Activated CD4-positive, alpha-beta T cell treated with anti-CD3 and anti-CD28 coated beads, Interleukin-2, Interleukin-4, amounts not matched to agents 100 ng/mL and 50 ng/mL, durations not matched to agents 16 hours and 8 hours (primary cell): Measurements from ENCODE around the gene RUBCN.
A peak's percentile ranks its signal among the peaks of the same experiment; 100 is the strongest.
"Not testable (repeated sequence)": the region's sequence is repeated elsewhere in the genome, so short reads cannot be mapped to it uniquely, and the experiment has no call there.

Experiments used
- DNase-seq: peaks from one replicate; pipeline ENCODE4 v3.0.0-alpha.2; 2020; ENCODE audit warnings: low spot score

Gene RUBCN

DNA sequence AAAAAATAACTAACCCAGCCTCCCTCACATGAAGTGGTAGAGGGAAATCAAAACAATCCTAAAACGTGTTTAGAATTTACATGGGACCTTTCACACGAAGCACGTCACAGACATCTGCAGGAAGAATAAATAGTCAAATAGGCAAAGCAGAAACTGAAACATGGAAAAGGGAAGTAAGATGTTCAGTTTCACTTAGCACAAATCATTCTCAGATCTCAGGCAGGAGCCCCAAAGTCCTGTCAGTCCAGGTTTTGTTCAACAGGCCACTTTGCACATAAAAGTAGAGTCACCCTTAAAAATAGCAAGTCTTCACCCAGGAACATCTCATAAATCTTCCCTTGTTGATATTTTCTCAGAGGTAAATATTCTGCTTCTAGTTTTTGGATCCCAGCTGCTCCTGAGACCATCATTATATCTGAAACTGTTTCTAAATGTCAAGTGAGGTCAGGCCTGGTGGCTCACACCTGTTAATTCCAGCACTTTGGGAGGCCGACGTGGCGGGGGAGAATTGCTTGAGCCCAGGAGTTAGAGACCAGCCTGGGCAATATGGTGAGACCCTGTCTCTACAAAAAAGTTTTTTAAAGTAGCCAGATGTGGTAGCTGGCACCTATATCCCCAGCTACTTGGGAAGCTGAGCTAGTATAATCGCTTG, 1.9 kb downstream of the RUBCN start:
- DNase-seq = peak; percentile 20

DNA sequence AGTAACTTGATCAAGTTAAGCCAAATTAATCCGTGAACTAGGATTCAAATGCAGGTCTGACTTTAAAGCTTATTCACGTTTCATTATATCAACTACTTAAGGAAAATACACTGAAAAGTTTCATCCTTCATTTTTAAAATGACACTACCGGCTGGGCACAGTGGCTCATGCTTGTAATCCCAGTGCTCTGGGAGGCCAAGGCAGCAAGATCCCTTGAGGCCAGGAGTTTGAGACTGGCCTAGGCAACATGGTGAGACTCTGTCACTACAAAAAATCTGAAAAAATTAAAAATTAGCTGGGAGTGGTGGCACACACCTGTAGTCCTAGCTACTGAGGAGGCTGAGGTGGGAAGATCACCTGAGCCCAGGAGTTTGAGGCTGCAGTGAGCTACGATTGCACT, 3.7 kb downstream of the RUBCN start:
- DNase-seq = no peak

DNA sequence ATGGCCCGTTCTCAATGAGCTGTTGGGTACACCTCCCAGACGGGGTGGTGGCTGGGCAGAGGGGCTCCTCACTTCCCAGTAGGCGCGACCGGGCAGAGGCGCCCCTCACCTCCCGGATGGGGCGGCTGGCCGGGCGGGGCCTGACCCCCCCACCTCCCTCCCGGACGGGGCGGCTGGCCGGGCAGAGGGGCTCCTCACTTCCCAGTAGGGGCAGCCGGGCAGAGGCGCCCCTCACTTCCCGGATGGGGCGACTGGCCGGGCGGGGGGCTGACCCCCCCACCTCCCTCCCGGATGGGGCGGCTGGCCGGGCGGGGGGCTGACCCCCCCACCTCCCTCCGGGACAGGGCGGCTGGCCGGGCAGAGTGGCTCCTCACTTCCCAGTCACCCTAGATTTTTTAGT, 5.2 kb downstream of the RUBCN start:
- DNase-seq = not testable (repeated sequence)

DNA sequence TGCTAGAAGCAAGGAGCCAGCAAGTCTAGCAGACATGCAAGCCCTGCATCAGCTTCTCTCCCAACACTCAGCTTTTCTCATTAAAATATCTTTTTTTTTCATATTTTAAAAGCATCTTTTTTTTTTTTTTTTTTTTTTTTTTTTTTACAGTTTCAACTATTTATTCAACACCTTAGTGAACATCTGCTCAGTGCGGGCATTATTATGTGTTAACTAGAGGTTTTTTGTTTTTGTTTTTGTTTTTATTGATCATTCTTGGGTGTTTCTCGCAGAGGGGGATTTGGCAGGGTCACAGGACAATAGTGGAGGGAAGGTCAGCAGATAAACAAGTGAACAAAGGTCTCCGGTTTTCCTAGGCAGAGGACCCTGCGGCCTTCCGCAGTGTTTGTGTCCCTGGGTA, 5.9 kb downstream of the RUBCN start:
- not testable (repeated sequence) for DNase-seq

DNA sequence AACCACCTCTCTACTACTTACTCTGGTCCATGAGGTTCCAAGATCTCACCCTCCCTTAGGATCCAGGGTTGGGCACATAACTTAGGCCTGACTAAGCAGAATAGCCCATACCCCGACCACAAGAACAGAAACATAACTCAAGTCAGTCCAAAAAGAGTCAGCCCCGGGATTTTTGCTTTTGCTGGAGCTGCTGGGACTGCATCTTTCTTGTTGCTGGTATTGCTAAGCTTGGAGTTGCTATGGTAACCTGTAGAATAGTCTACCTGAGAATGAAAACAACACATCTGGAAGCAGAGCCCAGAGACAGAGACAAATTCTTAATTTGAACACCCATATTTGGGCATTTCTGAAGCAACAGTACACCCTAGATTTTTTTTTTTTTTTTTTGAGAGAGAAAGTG, 6.5 kb downstream of the RUBCN start:
- DNase-seq = no peak

DNA sequence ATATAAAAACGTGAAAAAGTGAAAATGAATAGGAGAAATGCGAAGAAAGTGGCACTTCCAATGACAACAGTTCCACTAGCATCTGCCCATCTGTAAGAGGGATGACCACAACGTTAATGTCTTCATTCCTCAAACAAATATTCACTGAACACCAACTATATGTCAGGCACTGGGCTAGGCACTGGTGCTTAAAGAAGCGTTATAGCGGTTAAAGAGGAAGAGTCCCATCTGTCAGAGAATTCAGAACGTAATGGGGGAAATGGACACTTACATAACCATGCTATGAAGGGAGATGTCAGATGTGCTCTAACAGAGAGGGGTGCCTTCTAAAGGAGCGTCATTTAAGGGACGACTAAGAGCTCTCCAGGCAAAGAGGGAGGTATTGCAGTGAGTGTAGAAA, 8.2 kb downstream of the RUBCN start:
- no peak for DNase-seq

DNA sequence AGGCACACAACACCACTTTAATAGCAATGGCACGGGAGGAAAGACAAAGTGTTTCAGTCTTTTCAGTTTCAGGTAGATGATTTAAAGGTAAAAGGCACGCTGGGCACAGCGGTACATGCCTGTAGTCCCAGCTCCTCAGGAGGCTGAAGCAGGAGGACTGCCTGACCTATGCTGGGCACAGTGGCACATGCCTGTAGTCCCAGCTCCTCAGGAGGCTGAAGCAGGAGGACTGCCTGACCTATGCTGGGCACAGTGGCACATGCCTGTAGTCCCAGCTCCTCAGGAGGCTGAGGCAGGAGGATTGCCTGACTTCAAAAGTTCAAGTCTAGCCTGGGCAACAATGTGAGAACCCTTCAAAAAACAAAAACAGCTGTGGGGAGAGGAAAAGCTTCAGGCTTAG, 8.8 kb downstream of the RUBCN start:
- DNase-seq = not testable (repeated sequence)

DNA sequence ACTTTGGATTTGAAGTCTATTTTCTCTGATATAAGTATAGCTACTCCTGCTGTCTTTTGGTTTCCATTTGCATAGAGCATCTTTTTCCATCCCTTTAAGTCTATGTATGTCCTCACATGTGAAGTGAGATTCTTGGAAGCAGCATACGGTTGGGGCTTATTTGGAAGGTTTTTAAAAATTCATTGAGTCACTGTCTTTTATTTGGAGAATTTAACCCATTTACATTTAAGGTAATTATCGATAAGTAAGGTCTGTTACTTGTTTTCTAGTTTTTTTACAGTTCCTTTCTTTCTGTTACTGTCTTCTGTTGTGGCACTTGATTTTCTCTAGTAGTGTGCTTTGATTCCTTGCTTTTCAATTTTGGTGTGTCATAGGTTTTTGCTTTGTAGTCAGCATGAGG, 14.0 kb downstream of the RUBCN start:
- DNase-seq = no peak

DNA sequence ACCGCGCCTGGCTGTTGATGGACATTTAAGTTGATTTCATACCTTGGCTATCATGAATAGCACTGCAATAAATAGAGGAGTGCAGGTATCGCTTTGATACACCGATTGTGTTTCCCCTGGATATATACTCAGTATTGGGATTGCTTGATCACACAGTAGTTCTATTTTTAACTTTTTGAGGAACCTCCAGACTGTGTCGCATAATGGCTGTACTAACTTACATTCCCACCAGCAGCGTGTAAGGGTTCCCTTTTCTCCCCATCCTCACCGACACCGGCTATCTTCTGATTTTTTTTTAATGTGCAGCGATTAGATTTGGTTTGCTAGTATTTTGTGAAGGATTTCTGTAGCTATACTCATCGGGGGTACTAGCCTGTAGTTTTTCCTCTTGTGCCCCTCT, 16.0 kb downstream of the RUBCN start:
- DNase-seq = no peak

DNA sequence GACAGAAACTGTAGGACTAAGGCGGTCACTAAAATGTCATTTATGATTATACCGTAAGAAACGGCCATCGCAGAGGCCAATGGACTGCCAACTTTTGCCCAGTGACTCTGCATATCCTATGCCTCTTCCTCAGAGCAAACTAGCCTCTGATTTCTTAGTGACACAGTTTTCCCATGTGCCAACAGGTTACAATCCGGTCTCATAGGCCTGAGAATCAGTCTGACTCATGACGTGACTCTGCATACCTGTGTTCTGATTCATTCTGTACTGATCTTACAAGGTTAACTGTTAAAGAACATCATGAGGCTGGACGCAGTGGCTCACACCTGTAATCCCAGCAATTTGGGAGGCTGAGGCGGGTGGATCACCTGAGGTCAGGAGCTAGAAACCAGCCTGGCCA, 17.8 kb downstream of the RUBCN start:
- DNase-seq = no peak

DNA sequence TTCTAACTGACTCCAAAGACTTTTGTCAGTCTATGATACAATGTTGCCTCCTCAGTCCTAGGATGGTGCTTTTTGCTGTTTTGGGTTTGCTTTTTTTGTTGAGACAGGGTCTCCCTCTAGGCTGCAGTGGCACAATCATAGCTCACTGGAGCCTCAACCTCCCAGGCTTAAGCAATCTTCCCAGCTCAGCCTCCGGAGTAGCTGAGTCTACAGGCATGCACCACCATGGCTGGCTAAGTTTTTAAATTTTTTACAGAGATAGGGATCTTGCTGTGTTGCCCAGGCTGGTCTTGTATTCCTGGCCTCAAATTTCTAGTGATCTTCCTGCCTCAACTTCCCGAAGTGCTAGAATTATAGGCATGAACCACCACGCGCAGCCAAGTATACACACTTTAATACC, 22.5 kb downstream of the RUBCN start:
- DNase-seq = no peak

DNA sequence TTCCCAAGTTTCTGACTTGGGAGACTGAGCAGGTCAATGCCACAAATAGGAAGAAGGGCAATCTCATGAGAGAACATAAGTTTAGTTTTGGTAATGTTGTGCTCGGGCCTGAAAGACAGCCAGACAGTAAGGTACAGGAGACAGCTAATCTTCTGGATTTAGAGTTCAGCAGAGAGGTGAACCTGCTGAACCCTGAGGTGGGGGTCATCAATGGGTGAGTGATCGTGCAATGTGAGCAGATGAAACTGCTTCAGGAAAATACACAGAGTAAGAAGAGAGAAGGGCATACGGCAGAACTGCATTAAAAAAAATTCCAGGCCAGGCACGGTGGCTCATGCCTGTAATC, 23.3 kb downstream of the RUBCN start:
- no peak for DNase-seq

DNA sequence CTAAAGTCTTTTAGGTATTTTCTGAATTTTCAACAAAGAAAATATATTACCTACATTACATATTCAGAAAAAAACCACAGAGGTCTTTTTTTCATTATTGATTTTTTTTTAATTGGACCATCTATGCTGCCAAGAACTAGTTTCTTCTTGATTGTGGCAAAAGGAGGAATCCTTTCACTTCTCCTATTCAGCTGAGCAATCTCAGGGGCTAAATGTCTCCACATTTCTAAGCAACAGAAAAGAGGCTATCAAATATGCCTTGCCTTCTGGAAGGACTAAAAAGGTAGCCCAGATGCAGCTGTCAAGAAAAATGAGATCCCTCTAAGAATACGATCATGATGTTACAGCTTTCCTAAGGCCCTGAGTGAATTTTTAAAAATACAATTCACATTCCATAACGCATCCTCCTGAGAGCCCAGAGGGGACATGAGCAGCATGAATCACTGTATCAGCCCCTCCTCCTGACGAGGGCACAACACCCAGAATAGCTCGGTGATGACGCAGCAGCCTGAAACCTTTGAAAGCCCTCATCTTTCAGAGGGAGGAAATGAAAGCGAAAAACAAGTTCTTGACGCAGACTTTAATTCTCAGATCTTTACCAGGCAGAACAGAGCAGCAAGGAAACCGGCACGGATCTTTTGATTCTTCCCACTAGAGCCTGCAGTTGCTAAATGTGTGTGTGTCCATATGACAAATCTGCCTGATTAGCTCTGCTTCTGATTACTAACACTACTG, 24.6 kb downstream of the RUBCN start:
- peak; percentile 91 for DNase-seq

DNA sequence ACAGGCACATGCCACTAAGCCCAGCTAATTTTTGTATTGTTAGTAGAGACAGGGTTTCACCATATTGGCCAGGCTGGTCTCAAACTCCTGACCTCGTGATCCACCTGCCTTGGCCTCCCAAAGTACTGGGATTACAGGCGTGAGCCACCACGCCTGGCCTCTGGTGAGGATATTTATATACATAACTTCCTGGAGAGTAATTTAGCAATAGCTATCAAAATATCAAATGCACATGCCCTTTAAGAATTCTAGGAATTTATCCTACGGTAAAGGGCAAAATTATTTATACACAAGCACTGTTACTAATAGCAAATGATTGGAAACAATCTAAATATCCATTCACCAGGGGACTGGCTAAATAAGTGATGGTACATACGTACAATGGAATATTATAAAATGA, 25.7 kb downstream of the RUBCN start:
- not testable (repeated sequence) for DNase-seq

DNA sequence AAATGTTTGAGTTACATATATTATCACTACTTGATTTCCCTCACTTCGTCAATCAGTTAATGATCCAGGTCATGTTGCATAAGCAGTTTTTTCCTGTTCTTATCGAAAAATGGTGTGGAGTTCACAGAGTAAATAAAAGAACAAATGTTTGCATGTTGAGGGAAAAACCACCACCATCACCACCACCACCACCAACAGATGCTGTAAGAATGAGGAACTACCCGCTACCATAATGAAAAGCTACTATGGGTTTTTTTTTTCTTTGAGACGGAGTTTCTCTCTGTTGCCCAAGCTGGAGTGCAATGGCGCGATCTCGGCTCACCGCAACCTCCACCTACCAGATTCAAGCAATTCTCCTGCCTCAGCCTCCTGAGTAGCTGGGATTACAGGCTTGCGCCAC, 27.6 kb downstream of the RUBCN start:
- no peak for DNase-seq

DNA sequence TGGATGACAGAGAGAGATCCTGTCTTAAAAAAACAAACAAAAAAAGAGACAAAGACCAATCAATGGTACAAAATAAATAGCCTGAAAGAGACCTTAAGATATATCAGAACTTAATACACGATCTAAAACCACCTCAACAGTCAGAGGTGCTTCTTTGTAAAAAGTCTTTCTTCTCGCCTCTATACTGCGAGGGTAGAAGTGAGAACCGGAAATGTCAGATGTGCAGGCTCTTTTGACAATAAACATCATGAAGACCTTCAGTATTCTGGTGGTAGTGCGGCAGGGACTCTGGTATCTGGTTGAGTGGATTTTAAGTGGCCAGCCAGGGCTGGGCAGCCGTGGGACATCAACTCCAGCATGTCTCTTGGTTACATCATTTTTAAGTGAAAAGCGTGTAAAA, 30.0 kb downstream of the RUBCN start:
- no peak for DNase-seq

DNA sequence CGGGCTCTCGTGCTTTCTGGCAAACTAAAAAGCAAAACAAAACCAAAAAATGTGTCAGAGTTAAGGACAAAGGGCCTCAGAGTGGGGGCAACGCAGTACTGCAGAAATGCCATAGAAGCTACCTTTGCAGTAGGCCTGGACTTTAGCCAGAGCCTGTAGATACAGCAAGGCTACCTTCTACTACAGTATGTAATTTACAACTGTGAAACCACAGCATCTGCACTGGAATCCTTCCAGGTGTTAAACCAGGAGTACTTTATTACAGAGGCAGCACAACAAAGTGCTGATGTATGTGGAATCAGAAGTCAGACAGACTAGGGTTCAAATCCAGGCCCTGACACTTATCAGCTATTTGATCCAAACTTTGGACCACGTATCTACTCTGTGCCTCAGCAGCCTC, 34.9 kb downstream of the RUBCN start:
- no peak for DNase-seq

DNA sequence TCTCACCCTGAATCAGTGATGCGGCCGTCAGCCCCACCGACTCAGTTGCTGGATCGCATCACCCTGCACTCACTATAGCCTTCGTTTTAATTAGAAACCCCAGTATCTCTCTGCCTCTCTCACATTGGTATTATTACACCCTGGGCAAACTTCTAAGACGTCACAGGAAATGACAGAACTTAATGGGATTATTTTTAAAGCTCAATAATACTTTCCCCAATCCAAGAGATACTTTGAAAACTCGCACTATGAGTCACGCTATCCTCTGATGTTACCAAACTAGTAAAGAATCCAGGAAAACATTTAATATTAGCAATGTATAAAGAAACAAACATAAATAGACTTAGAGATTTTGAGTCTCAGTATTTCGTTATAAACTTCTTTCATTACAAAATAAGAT, 36.6 kb downstream of the RUBCN start:
- no peak for DNase-seq

DNA sequence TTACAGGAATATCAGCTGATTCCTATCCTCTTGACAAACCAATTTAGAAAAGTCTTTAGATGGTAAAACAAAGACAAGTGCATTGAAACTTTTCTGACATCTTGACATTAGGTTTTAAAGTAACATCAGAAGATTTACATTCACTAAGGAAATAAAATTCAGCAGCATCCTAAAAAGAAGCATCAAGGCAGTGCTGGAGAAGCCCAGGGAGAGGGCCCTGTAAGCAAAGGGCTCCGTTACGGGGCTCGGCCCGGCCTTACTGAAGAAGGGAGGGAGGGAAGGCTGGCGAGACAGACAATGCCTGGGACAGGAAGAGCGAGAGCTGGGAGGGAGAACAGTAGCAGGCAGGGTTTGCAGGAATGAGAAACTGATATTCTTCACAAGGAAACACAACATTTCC, 39.3 kb downstream of the RUBCN start:
- no peak for DNase-seq

DNA sequence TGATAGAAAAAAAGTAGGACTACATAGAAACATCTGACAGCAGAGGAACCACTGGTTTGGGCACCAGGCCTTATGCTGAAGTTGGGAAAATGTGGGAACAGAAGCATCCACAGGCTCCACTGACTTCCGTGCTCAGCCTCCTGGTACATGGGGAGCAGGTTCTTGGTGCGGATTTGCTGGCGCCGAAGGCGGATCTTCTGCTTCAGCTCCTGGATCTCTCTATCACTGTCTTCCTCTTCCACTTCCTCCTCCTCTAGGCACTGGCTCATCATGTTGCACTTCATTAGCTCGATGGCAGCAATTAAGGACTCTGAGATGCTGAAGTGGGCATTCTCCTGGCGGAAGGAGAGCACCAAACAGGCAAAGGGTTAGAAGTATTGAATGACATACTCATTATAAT, 42.5 kb downstream of the RUBCN start:
- no peak for DNase-seq

DNA sequence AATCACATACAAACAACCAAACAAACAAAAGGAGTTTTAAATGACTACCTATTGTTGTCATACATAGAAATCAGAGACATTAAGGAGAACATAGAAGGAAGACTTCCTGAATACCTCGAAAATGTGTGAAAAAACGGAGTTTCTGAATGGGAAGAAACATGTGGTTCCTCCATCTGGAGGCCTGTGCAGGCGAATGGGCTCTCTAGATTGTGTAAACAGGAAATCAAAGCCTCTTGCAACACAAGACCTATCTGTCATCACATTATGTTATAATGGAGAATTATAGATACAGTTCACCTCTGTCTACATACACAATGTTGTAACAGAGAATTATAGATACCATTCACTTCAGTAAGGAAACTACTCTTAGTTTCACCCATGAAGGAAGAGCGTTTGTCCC, 44.1 kb downstream of the RUBCN start:
- DNase-seq = no peak

DNA sequence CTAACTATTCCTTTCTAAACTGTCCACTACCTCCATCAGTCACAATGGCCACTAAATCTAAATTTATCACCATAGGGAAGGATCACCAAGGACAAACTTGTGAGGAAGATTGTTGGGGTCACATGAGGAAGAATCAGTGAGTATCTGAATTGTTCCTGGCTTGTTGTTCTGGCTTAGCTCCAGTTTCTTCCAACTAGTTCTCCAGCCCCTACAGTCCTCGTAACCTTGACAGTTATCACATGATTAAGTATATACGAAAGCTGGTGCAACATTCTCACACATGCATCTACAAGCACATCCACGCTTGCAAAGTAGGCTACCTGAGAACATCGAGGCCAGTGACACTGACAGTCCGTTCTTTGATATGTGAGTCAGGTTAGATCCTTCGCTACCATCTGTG, 46.0 kb downstream of the RUBCN start:
- no peak for DNase-seq

DNA sequence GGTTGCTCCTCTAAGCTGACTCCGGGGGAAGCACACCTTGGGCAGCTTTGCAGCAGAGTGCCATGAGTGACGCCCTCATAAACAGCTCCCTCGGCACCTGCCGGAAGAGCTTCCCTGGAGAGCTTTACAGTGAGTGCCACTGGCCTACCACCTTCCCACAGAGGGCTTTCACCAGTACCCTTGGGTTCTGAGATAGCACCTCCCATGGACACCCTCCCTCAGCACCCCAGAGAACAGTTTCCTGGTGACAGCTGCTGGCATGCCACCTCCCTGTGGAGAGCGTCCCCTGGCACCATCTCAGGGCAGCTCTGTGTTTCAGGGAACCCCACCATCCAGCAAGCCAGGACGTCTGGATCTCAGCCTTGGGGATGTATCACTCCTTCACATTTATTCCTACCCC, 49.1 kb downstream of the RUBCN start:
- DNase-seq = no peak

DNA sequence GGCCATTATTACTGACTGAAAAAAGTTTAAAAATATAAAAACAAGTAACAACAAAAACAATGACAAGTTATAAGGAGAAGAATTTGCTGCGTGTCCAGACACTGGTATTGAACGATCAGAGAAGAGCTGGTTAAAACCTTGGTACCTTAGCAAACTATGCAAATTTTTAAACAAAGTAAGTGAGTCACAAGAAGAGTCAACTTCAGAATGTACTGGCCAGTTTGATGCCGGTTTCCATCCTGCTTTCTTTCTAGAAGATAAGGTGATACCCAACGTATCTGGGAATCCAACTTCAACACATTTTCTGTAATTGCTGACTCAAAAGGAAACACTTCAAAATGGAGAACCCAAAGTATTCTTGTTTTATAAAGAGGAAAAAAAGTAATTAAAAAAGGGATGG, 49.8 kb downstream of the RUBCN start:
- no peak for DNase-seq
